ENCODE data around the gene PFDN6. TPM values are rescaled to one million over a fixed set of nuclear protein-coding genes. Genes with fewer than 3 reads are reported as not detected.

PFDN6 gene
- total RNA-seq, 1 experiment from 2014 or later, result 85.8 TPM

- no peak overlapping the region for H4K91ac ChIP-seq (ENCODE audit: insufficient read length, low read depth, low read length)
- Mint-ChIP-seq H3K9me3 (no peaks in the 10 kb centered on the region), H3K4me3 (no peak overlapping the region), H3K4me1 (no peaks in the 10 kb centered on the region), H3K27me3 (ENCODE audit: low read depth) (peaks cover 85% of the 10 kb centered on the region), H3K36me3 (ENCODE audit: insufficient read depth in 1 of 3, low read depth in 3 of 3) (no peaks in the 10 kb centered on the region), H3K27ac (no peak overlapping the region)
- no CpG with 5 or more reads among the region's 3 CpGs for WGBS (ENCODE audit: extremely low coverage, insufficient read length, low lambda C conversion rate)
- H3K9me3 ChIP-seq (ENCODE audit: control insufficient read depth, low read depth, low read length), result no peaks in the 10 kb centered on the region
- no peak overlapping the region for H2BK120ac ChIP-seq (ENCODE audit: low read depth, low read length, poor library complexity, severe bottlenecking)
- no peaks in the 10 kb centered on the region for H4K20me1 ChIP-seq (ENCODE audit: control insufficient read depth, insufficient read depth, insufficient read length)
- H2BK5ac ChIP-seq (ENCODE audit: insufficient read length, low read length), result no peak overlapping the region
- no peak overlapping the region for H3K4ac ChIP-seq (ENCODE audit: low read depth, low read length)
- no peak overlapping the region for H2BK15ac ChIP-seq (ENCODE audit: low read depth, low read length)
- TF ChIP-seq CTCF (conservative IDR thresholded peaks at IDR 0.05), result no peak
- H3K18ac ChIP-seq (ENCODE audit: insufficient read length, low read depth, low read length), result no peak overlapping the region
- H3K56ac ChIP-seq (ENCODE audit: insufficient read length, low read depth, low read length), result no peak overlapping the region
- H4K8ac ChIP-seq (replicated peaks; ENCODE audit: insufficient read length, low read depth, low read length), result no peak overlapping the region
- no peak overlapping the region for H2BK12ac ChIP-seq (ENCODE audit: insufficient read length, low read depth, low read length)
- H3K14ac ChIP-seq (ENCODE audit: insufficient read depth, low read length), result no peak overlapping the region
- no peak overlapping the region for H3K23ac ChIP-seq (ENCODE audit: insufficient read length, low read depth, low read length)
- H4K5ac ChIP-seq (ENCODE audit: insufficient read length, low read depth, low read length), result no peak overlapping the region
- H2AK5ac ChIP-seq (ENCODE audit: insufficient read length, low read length), result no peak overlapping the region
- no peak overlapping the region for H2AFZ ChIP-seq (ENCODE audit: low read length)
- no peaks in the 10 kb centered on the region; the same call in 1 of the 2 replicates for H3K27me3 ChIP-seq (ENCODE audit: insufficient read depth, low read length)
- no peaks in the 10 kb centered on the region for H3K4me1 ChIP-seq (ENCODE audit: insufficient read depth, low read length)
- DNase-seq, result no peak
- no peak overlapping the region for H3K9ac ChIP-seq (ENCODE audit: extremely low read depth, insufficient read length, low read length)
- H3K23me2 ChIP-seq (ENCODE audit: insufficient read length, low read depth, low read length, poor library complexity, severe bottlenecking), result no peaks in the 10 kb centered on the region
- H3K79me2 ChIP-seq (ENCODE audit: insufficient read depth, low read length), result no peaks in the 10 kb centered on the region
- no peak overlapping the region for H3K4me2 ChIP-seq (ENCODE audit: insufficient read depth, insufficient read length, low read length)
- H3K27ac ChIP-seq (ENCODE audit: insufficient read length, low read depth, low read length), result no peak overlapping the region
- H2BK20ac ChIP-seq (ENCODE audit: low read depth, low read length, poor library complexity, severe bottlenecking), result no peak overlapping the region
- no peak overlapping the region for H3T11ph ChIP-seq (ENCODE audit: low read length)
- no peaks in the 10 kb centered on the region for H3K79me1 ChIP-seq (ENCODE audit: insufficient read depth, low read depth, low read length, poor library complexity, severe bottlenecking)
Observed at GRCh38 chr6:33241968-33242367, 47.4 kb upstream of the PFDN6 start.

All from H9 (cell line).